ENCODE measurements around the gene SLC25A21.
A peak's percentile ranks its signal among the peaks of the same experiment; 100 is the strongest.

SLC25A21 gene

GRCh38 chr14:36647824-36648753 lies 524.3 kb downstream of the SLC25A21 start:
- Histone ChIP-seq H3K27ac (ENCODE audit: extremely low read depth, low read depth, low read length) (peak overlapping the region; percentile 70; the same call in 1 of the 2 replicates), H3K4me3 (ENCODE audit: low read depth, low read length) (peak overlapping the region; percentile 47), H3K36me3 (ENCODE audit: control insufficient read depth in 2 of 2, insufficient read depth in 1 of 2, low read length in 2 of 2) (no peaks in the 10 kb centered on the region), H3K9me3 (ENCODE audit: control insufficient read depth, insufficient read depth, low read depth, low read length) (no peaks in the 10 kb centered on the region), H3K4me1 (ENCODE audit: control insufficient read depth, insufficient read depth, low read length) (peaks cover 15% of the 10 kb centered on the region)
- TF ChIP-seq ZNF654 (tag by site-specific recombination; IDR thresholded peaks at IDR 0.05; ENCODE audit: low read depth) (peak; percentile 57), ZNF514 (tag by site-specific recombination; IDR thresholded peaks at IDR 0.05) (no peak), ZNF175 (tag by site-specific recombination; IDR thresholded peaks at IDR 0.05) (no peak), ZNF571 (tag by site-specific recombination; IDR thresholded peaks at IDR 0.05) (no peak), ZNF843 (tag by site-specific recombination; IDR thresholded peaks at IDR 0.05) (no peak), ZNF501 (tag by site-specific recombination; IDR thresholded peaks at IDR 0.05) (no peak), ZNF214 (tag by site-specific recombination; IDR thresholded peaks at IDR 0.05; ENCODE audit: borderline replicate concordance) (no peak), ZNF530 (tag by site-specific recombination; IDR thresholded peaks at IDR 0.05; ENCODE audit: low read depth) (no peak), ZNF133 (tag by site-specific recombination; IDR thresholded peaks at IDR 0.05) (no peak), ZNF157 (tag by site-specific recombination; IDR thresholded peaks at IDR 0.05) (no peak), ZBTB26 (tag by site-specific recombination; optimal IDR thresholded peaks at IDR 0.05) (peak; percentile 47), MEIS1 (CRISPR knock-in tag; IDR thresholded peaks at IDR 0.05; ENCODE audit: borderline replicate concordance) (no peak), ZNF121 (tag by site-specific recombination; IDR thresholded peaks at IDR 0.05) (no peak), ZNF394 (tag by site-specific recombination; IDR thresholded peaks at IDR 0.05; ENCODE audit: borderline replicate concordance) (no peak)
- TF ChIP-seq, protein P1, sequence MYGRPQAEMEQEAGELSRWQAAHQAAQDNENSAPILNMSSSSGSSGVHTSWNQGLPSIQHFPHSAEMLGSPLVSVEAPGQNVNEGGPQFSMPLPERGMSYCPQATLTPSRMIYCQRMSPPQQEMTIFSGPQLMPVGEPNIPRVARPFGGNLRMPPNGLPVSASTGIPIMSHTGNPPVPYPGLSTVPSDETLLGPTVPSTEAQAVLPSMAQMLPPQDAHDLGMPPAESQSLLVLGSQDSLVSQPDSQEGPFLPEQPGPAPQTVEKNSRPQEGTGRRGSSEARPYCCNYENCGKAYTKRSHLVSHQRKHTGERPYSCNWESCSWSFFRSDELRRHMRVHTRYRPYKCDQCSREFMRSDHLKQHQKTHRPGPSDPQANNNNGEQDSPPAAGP (tag by site-specific recombination; IDR thresholded peaks at IDR 0.05): no peak
- TF ChIP-seq, protein P2, sequence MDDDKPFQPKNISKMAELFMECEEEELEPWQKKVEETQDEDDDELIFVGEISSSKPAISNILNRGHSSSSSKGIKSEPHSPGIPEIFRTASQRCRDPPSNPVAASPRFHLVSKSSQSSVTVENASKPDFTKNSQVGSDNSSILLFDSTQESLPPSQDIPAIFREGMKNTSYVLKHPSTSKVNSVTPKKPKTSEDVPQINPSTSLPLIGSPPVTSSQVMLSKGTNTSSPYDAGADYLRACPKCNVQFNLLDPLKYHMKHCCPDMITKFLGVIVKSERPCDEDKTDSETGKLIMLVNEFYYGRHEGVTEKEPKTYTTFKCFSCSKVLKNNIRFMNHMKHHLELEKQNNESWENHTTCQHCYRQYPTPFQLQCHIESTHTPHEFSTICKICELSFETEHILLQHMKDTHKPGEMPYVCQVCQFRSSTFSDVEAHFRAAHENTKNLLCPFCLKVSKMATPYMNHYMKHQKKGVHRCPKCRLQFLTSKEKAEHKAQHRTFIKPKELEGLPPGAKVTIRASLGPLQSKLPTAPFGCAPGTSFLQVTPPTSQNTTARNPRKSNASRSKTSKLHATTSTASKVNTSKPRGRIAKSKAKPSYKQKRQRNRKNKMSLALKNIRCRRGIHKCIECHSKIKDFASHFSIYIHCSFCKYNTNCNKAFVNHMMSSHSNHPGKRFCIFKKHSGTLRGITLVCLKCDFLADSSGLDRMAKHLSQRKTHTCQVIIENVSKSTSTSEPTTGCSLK (tag by site-specific recombination; IDR thresholded peaks at IDR 0.05): no peak
- ChIA-PET CTCF (interaction anchor here (0.6 to 3.6 kb wide), 33 partner anchors 8 to 502 kb away, joined by 3 to 55 read pairs (median 4); no protein-coding TSS in a partner anchor), POLR2A (interaction anchor here (1.3 kb wide), 1 partner anchor 469 kb away, joined by 3 read pairs; no protein-coding TSS in a partner anchor)

DNA sequence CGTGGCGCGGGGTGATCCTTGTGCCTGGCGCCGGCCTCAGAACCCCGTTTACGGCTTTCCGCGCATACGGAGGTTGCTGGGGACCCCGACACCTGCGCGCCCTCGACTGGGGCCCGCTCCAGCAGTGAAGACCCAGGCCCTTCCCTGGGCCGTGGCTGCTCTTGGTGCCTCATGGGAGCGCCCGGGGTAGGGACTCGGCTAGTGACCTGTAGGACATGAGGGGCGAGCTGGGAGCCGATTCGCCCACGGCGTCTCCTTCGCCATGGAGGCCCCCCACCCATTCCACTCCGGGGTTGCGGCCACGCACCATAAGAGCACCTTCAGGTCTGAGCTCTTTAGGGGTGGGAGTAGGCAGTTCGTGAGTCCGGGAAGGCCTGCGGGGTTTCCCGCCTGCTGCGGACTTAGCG lies 525.0 kb downstream of the SLC25A21 start:
- ChIA-PET CTCF (interaction anchor here (0.6 to 3.6 kb wide), 23 partner anchors 8 to 503 kb away, joined by 3 to 55 read pairs (median 5); no protein-coding TSS in a partner anchor), POLR2A (interaction anchor here (0.6 to 1.3 kb wide), 2 partner anchors 424 to 470 kb away, joined by 3 to 10 read pairs; no protein-coding TSS in a partner anchor)
- Histone ChIP-seq H3K9me3 (ENCODE audit: control insufficient read depth, insufficient read depth, low read depth, low read length) (no peaks in the 10 kb centered on the region), H3K27ac (ENCODE audit: extremely low read depth, low read depth, low read length) (peak overlapping the region; percentile 70; the same call in 1 of the 2 replicates), H3K36me3 (ENCODE audit: control insufficient read depth in 2 of 2, insufficient read depth in 1 of 2, low read length in 2 of 2) (no peaks in the 10 kb centered on the region), H3K4me3 (ENCODE audit: low read depth, low read length) (peak overlapping the region; percentile 47), H3K4me1 (ENCODE audit: control insufficient read depth, insufficient read depth, low read length) (peaks cover 8% of the 10 kb centered on the region)
- TF ChIP-seq ZNF223 (tag by site-specific recombination; IDR thresholded peaks at IDR 0.05) (no peak), ZNF112 (tag by site-specific recombination; IDR thresholded peaks at IDR 0.05) (no peak), ZNF138 (tag by site-specific recombination; IDR thresholded peaks at IDR 0.05; ENCODE audit: borderline replicate concordance) (no peak), ZNF311 (tag by site-specific recombination; IDR thresholded peaks at IDR 0.05; ENCODE audit: borderline replicate concordance) (no peak), ZNF777 (tag by site-specific recombination; IDR thresholded peaks at IDR 0.05; ENCODE audit: borderline replicate concordance) (no peak), ZNF48 (tag by site-specific recombination; IDR thresholded peaks at IDR 0.05) (no peak), SP3 (tag by site-specific recombination; IDR thresholded peaks at IDR 0.05) (no peak), ZNF175 (tag by site-specific recombination; IDR thresholded peaks at IDR 0.05) (no peak), ZNF692 (tag by site-specific recombination; IDR thresholded peaks at IDR 0.05) (no peak)
- TF ChIP-seq, protein P3, sequence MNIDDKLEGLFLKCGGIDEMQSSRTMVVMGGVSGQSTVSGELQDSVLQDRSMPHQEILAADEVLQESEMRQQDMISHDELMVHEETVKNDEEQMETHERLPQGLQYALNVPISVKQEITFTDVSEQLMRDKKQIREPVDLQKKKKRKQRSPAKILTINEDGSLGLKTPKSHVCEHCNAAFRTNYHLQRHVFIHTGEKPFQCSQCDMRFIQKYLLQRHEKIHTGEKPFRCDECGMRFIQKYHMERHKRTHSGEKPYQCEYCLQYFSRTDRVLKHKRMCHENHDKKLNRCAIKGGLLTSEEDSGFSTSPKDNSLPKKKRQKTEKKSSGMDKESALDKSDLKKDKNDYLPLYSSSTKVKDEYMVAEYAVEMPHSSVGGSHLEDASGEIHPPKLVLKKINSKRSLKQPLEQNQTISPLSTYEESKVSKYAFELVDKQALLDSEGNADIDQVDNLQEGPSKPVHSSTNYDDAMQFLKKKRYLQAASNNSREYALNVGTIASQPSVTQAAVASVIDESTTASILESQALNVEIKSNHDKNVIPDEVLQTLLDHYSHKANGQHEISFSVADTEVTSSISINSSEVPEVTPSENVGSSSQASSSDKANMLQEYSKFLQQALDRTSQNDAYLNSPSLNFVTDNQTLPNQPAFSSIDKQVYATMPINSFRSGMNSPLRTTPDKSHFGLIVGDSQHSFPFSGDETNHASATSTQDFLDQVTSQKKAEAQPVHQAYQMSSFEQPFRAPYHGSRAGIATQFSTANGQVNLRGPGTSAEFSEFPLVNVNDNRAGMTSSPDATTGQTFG (tag by site-specific recombination; IDR thresholded peaks at IDR 0.05; ENCODE audit: borderline replicate concordance): no peak
